Epithelial cell of prostate (primary cell): ENCODE measurements around the gene WDR7.

ENCODE experiments used
- DNase-seq: peaks from one replicate; pipeline ENCODE4 v3.0.0-alpha.2; 2011; ENCODE audit warnings: low read depth, low spot score
- H3K27ac ChIP-seq: fragments of 450-650 bp; 2 replicates; pipeline ENCODE4 v1.5.1; 2017; ENCODE audit warnings: mild to moderate bottlenecking

WDR7 gene

GRCh38 chr18:56869189-56869777, 218.1 kb downstream of the WDR7 start:
- no peak overlapping the region for H3K27ac ChIP-seq
- no peak for DNase-seq

- no peak for DNase-seq
- no peak overlapping the region for H3K27ac ChIP-seq
Measured at GRCh38 chr18:56870982-56871381, 219.8 kb downstream of the WDR7 start.

GRCh38 chr18:56872140-56872539, 221.0 kb downstream of the WDR7 start:
- DNase-seq: no peak
- no peak overlapping the region for H3K27ac ChIP-seq

- DNase-seq: no peak
- H3K27ac ChIP-seq: no peak overlapping the region
Measured at GRCh38 chr18:56873441-56874140, 222.4 kb downstream of the WDR7 start.

- no peak for DNase-seq
- no peak overlapping the region for H3K27ac ChIP-seq
Measured at GRCh38 chr18:56878711-56879110, 227.6 kb downstream of the WDR7 start.

GRCh38 chr18:56884511-56884910, 233.4 kb downstream of the WDR7 start:
- H3K27ac ChIP-seq: no peak overlapping the region
- no peak for DNase-seq

GRCh38 chr18:56888978-56889377, 237.8 kb downstream of the WDR7 start:
- H3K27ac ChIP-seq: no peak overlapping the region
- no peak for DNase-seq

- no peak overlapping the region for H3K27ac ChIP-seq
- DNase-seq: no peak
Measured at GRCh38 chr18:56889621-56890020, 238.5 kb downstream of the WDR7 start.

- peak; percentile 33 for DNase-seq
- peak overlapping the region; percentile 46 for H3K27ac ChIP-seq
Measured at GRCh38 chr18:56890632-56891031, 239.5 kb downstream of the WDR7 start.

GRCh38 chr18:56891116-56891515, 240.0 kb downstream of the WDR7 start:
- peak overlapping the region; percentile 46 for H3K27ac ChIP-seq
- DNase-seq: no peak

- DNase-seq: no peak
- no peak overlapping the region for H3K27ac ChIP-seq
Measured at GRCh38 chr18:56891870-56892269, 240.7 kb downstream of the WDR7 start.

- H3K27ac ChIP-seq: peak overlapping the region; percentile 33
- DNase-seq: no peak
Measured at GRCh38 chr18:56897122-56897521, 246.0 kb downstream of the WDR7 start.

GRCh38 chr18:56899660-56900059, 248.5 kb downstream of the WDR7 start:
- DNase-seq: no peak
- no peak overlapping the region for H3K27ac ChIP-seq

GRCh38 chr18:56900195-56901094, 249.3 kb downstream of the WDR7 start:
- no peak for DNase-seq
- H3K27ac ChIP-seq: no peak overlapping the region

- peak overlapping the region; percentile 37 for H3K27ac ChIP-seq
- DNase-seq: no peak
Measured at GRCh38 chr18:56901919-56902318, 250.8 kb downstream of the WDR7 start.

- H3K27ac ChIP-seq: peak overlapping the region; percentile 37
- DNase-seq: peak; percentile 18
Measured at GRCh38 chr18:56902653-56903052, 251.5 kb downstream of the WDR7 start.

GRCh38 chr18:56903686-56904085, 252.5 kb downstream of the WDR7 start:
- no peak for DNase-seq
- no peak overlapping the region for H3K27ac ChIP-seq

- no peak for DNase-seq
- H3K27ac ChIP-seq: no peak overlapping the region
Measured at GRCh38 chr18:56907771-56908170, 256.6 kb downstream of the WDR7 start.

- DNase-seq: no peak
- no peak overlapping the region for H3K27ac ChIP-seq
Measured at GRCh38 chr18:56910237-56910636, 259.1 kb downstream of the WDR7 start.

- DNase-seq: no peak
Measured at GRCh38 chr18:56910967-56911366, 259.8 kb downstream of the WDR7 start.

GRCh38 chr18:56913941-56914340, 262.8 kb downstream of the WDR7 start:
- DNase-seq: no peak
- no peak overlapping the region for H3K27ac ChIP-seq

More at GRCh38 chr18:56910967-56911366, 259.8 kb downstream of the WDR7 start:
- no peak overlapping the region for H3K27ac ChIP-seq
